Measurements from ENCODE around the gene CTSH. TPM values are rescaled to one million over a fixed set of nuclear protein-coding genes. Genes with fewer than 3 reads are reported as not detected.
A peak's percentile ranks its signal among the peaks of the same experiment; 100 is the strongest.

CTSH gene
- total and polyA plus RNA-seq, 2 of the 13 experiments (the other 11 are each of a cell fraction or from before 2014, with no cell fraction given): 265 to 653 TPM

DNA sequence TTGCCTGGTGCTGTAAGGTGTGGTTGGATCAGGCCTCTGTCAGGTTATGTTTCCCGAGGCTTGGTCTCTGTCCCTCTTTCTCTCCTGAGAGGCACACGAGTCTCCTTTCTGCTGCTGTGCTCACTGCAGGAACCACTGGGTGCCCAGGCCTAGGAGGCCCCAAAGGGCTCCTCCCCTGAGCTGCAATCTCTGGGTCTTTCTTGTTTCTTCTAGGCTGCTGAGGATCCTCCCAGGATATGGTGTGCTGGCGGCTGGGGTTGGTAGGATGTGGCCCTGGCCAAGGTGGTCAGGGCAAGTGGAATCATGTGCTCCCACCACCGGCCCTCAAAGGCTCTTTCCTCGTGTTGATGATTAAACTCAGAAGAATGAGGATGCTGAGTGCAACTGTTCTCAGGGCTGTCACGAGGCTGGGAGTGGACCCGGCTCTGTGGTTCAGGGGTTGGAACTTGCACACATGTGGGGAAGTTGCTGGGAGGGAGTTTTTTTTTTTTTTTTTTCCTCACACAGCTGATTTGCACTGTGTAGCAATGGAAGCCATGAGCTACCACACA lies 43.6 kb upstream of the CTSH start (continued):
- TF ChIP-seq, protein P1, sequence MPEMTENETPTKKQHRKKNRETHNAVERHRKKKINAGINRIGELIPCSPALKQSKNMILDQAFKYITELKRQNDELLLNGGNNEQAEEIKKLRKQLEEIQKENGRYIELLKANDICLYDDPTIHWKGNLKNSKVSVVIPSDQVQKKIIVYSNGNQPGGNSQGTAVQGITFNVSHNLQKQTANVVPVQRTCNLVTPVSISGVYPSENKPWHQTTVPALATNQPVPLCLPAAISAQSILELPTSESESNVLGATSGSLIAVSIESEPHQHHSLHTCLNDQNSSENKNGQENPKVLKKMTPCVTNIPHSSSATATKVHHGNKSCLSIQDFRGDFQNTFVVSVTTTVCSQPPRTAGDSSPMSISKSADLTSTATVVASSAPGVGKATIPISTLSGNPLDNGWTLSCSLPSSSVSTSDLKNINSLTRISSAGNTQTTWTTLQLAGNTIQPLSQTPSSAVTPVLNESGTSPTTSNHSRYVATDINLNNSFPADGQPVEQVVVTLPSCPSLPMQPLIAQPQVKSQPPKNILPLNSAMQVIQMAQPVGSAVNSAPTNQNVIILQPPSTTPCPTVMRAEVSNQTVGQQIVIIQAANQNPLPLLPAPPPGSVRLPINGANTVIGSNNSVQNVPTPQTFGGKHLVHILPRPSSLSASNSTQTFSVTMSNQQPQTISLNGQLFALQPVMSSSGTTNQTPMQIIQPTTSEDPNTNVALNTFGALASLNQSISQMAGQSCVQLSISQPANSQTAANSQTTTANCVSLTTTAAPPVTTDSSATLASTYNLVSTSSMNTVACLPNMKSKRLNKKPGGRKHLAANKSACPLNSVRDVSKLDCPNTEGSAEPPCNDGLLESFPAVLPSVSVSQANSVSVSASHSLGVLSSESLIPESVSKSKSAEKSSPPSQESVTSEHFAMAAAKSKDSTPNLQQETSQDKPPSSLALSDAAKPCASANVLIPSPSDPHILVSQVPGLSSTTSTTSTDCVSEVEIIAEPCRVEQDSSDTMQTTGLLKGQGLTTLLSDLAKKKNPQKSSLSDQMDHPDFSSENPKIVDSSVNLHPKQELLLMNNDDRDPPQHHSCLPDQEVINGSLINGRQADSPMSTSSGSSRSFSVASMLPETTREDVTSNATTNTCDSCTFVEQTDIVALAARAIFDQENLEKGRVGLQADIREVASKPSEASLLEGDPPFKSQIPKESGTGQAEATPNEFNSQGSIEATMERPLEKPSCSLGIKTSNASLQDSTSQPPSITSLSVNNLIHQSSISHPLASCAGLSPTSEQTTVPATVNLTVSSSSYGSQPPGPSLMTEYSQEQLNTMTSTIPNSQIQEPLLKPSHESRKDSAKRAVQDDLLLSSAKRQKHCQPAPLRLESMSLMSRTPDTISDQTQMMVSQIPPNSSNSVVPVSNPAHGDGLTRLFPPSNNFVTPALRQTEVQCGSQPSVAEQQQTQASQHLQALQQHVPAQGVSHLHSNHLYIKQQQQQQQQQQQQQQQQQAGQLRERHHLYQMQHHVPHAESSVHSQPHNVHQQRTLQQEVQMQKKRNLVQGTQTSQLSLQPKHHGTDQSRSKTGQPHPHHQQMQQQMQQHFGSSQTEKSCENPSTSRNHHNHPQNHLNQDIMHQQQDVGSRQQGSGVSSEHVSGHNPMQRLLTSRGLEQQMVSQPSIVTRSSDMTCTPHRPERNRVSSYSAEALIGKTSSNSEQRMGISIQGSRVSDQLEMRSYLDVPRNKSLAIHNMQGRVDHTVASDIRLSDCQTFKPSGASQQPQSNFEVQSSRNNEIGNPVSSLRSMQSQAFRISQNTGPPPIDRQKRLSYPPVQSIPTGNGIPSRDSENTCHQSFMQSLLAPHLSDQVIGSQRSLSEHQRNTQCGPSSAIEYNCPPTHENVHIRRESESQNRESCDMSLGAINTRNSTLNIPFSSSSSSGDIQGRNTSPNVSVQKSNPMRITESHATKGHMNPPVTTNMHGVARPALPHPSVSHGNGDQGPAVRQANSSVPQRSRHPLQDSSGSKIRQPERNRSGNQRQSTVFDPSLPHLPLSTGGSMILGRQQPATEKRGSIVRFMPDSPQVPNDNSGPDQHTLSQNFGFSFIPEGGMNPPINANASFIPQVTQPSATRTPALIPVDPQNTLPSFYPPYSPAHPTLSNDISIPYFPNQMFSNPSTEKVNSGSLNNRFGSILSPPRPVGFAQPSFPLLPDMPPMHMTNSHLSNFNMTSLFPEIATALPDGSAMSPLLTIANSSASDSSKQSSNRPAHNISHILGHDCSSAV (CRISPR knock-in tag; IDR thresholded peaks at IDR 0.05; ENCODE audit: borderline replicate concordance): no peak
- TF ChIP-seq YEATS4 (CRISPR knock-in tag; IDR thresholded peaks at IDR 0.05; ENCODE audit: borderline replicate concordance) (peak; percentile 80; the same call in 1 of the 2 replicates), ZSCAN9 (CRISPR knock-in tag; IDR thresholded peaks at IDR 0.05; ENCODE audit: borderline replicate concordance) (peak; percentile 90), RXRA (CRISPR knock-in tag; IDR thresholded peaks at IDR 0.05) (peak; percentile 75), ZMYM2 (CRISPR knock-in tag; IDR thresholded peaks at IDR 0.05) (0 out of 2 replicates have a peak, but pooled peaks have one; percentile 48), ZNF879 (CRISPR knock-in tag; IDR thresholded peaks at IDR 0.05) (0 out of 2 replicates have a peak, but pooled peaks have one; percentile 31), ZNF83 (CRISPR knock-in tag; IDR thresholded peaks at IDR 0.05; ENCODE audit: borderline replicate concordance) (peak; percentile 53; the same call in 1 of the 2 replicates), LCORL (IDR thresholded peaks at IDR 0.05) (no peak), LCORL (CRISPR knock-in tag; IDR thresholded peaks at IDR 0.05) (peak; percentile 75; the same call in 1 of the 2 replicates), ZNF33A (CRISPR knock-in tag; IDR thresholded peaks at IDR 0.05; ENCODE audit: borderline replicate concordance) (no peak), ZNF296 (CRISPR knock-in tag; conservative IDR thresholded peaks at IDR 0.05) (0 out of 2 replicates have a peak, but pooled peaks have one; percentile 16), JUNB (CRISPR knock-in tag; IDR thresholded peaks at IDR 0.05; ENCODE audit: borderline replicate concordance) (peak; percentile 79), ZNF263 (CRISPR knock-in tag; IDR thresholded peaks at IDR 0.05) (peak; percentile 74; the same call in 1 of the 2 replicates), SOX5 (CRISPR knock-in tag; IDR thresholded peaks at IDR 0.05; ENCODE audit: borderline replicate concordance) (peak; percentile 88), AGO2 (optimal IDR thresholded peaks at IDR 0.05; ENCODE audit: low read depth, low read length) (no peak), IKZF1 (IDR thresholded peaks at IDR 0.05) (no peak), JUN (CRISPR knock-in tag; IDR thresholded peaks at IDR 0.05) (no peak), PCBP1 (IDR thresholded peaks at IDR 0.05; ENCODE audit: borderline replicate concordance, low read depth, low read length) (no peak)
- TF ChIP-seq, protein P2, sequence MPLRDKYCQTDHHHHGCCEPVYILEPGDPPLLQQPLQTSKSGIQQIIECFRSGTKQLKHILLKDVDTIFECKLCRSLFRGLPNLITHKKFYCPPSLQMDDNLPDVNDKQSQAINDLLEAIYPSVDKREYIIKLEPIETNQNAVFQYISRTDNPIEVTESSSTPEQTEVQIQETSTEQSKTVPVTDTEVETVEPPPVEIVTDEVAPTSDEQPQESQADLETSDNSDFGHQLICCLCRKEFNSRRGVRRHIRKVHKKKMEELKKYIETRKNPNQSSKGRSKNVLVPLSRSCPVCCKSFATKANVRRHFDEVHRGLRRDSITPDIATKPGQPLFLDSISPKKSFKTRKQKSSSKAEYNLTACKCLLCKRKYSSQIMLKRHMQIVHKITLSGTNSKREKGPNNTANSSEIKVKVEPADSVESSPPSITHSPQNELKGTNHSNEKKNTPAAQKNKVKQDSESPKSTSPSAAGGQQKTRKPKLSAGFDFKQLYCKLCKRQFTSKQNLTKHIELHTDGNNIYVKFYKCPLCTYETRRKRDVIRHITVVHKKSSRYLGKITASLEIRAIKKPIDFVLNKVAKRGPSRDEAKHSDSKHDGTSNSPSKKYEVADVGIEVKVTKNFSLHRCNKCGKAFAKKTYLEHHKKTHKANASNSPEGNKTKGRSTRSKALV (CRISPR knock-in tag; IDR thresholded peaks at IDR 0.05): peak; percentile 51; the same call in 1 of the 2 replicates
- TF ChIP-seq, protein P3, sequence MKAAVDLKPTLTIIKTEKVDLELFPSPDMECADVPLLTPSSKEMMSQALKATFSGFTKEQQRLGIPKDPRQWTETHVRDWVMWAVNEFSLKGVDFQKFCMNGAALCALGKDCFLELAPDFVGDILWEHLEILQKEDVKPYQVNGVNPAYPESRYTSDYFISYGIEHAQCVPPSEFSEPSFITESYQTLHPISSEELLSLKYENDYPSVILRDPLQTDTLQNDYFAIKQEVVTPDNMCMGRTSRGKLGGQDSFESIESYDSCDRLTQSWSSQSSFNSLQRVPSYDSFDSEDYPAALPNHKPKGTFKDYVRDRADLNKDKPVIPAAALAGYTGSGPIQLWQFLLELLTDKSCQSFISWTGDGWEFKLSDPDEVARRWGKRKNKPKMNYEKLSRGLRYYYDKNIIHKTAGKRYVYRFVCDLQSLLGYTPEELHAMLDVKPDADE (CRISPR knock-in tag; IDR thresholded peaks at IDR 0.05): 0 out of 2 replicates have a peak, but pooled peaks have one; percentile 59
